H1 (cell line): ENCODE data around the gene NKG7. TPM values are rescaled to one million over a fixed set of nuclear protein-coding genes. Genes with fewer than 3 reads are reported as not detected.

Experiments used
- CTCF ChIA-PET: fragments of 300-600 bp; sonication (Branson Sonifier 250); formaldehyde crosslinking; loops from one replicate; lab custom pipeline; 2021; ENCODE audit not compliant: partially characterized antibody; lab: Charles Lee
- POLR2A ChIA-PET: fragments of 300-600 bp; sonication (Branson Sonifier 250); formaldehyde crosslinking; loops from one replicate; lab custom pipeline; 2021; ENCODE audit warnings: inconsistent platforms; ENCODE audit not compliant: partially characterized antibody; lab: Charles Lee
- DNase-seq, 2 experiments: peaks; one replicate each; pipeline versions ENCODE4 v3.0.0 to v3.0.0-alpha.2; 2010 to 2022; ENCODE audit warnings: low spot score in 2 of 2, low read depth in 1 of 2, mixed read lengths in 1 of 2
- FAIRE-seq: peaks from 2 replicates; lab custom pipeline; 2011; peaks lifted over from hg19 to GRCh38; lab: Jason Lieb, UNC
- H2AFZ ChIP-seq: 2 replicates; pipeline ENCODE4 v1.8.1; 2012; ENCODE audit warnings: low read length, inconsistent platforms
- H2AK5ac ChIP-seq: 2 replicates; pipeline ENCODE4 v1.6.1; 2013; ENCODE audit warnings: low read depth, low read length
- H2BK120ac ChIP-seq: replicated peaks from 2 replicates; pipeline ENCODE3; 2013; ENCODE audit warnings: low read depth, low read length, inconsistent platforms
- H2BK12ac ChIP-seq: 2 replicates; pipeline ENCODE4 v1.6.1; 2013; ENCODE audit warnings: low read depth, low read length
- H2BK15ac ChIP-seq: 2 replicates; pipeline ENCODE4 v1.6.1; 2013; ENCODE audit warnings: low read length
- H2BK20ac ChIP-seq: 2 replicates; pipeline ENCODE4 v1.6.1; 2013; ENCODE audit warnings: low read length
- H2BK5ac ChIP-seq: 2 replicates; pipeline ENCODE4 v1.6.1; 2013; ENCODE audit warnings: low read depth, low read length
- H3K14ac ChIP-seq: 2 replicates; pipeline ENCODE4 v1.6.1; 2013; ENCODE audit warnings: inconsistent platforms; ENCODE audit not compliant: insufficient read length
- H3K18ac ChIP-seq: 2 replicates; pipeline ENCODE4 v1.6.1; 2013; ENCODE audit warnings: low read length; ENCODE audit errors: extremely low read depth
- H3K23ac ChIP-seq: 2 replicates; pipeline ENCODE4 v1.6.1; 2013; ENCODE audit warnings: inconsistent platforms; ENCODE audit not compliant: insufficient read length
- H3K23me2 ChIP-seq: 2 replicates; pipeline ENCODE4 v1.6.1; 2013; ENCODE audit warnings: low read depth, low read length
- H3K27ac ChIP-seq: 2 replicates; pipeline ENCODE4 v1.6.1; 2011; ENCODE audit warnings: low read depth, low read length, inconsistent platforms
- H3K27me3 ChIP-seq, 4 experiments: replicated peaks in 1 of 4; 1 replicate in 1 of 4; 2 replicates in 3 of 4; pipeline versions ENCODE4 v1.6.1 to v1.8.1; 2011 to 2013; ENCODE audit warnings: low read length in 3 of 4, mild to moderate bottlenecking in 3 of 4, inconsistent platforms in 2 of 4, mixed read lengths in 2 of 4, moderate library complexity in 1 of 4; ENCODE audit not compliant: control insufficient read depth in 3 of 4, insufficient read depth in 3 of 4; ENCODE audit errors: extremely low read depth in 1 of 4
- H3K36me3 ChIP-seq, 4 experiments: 2 replicates each; pipeline versions ENCODE4 v1.6.1 to v1.8.1; 2011 to 2013; ENCODE audit warnings: mild to moderate bottlenecking in 4 of 4, low read length in 3 of 4, moderate library complexity in 2 of 4, control low read depth in 1 of 4, inconsistent platforms in 1 of 4; ENCODE audit not compliant: insufficient read depth in 4 of 4, control insufficient read depth in 2 of 4
- H3K4ac ChIP-seq: replicated peaks from 2 replicates; pipeline ENCODE3; 2013; ENCODE audit warnings: low read length, low read depth, mixed read lengths, inconsistent platforms; ENCODE audit not compliant: insufficient read length
- H3K4me1 ChIP-seq, 4 experiments: replicated peaks in 1 of 4; 1 replicate in 1 of 4; 2 replicates in 3 of 4; pipeline versions ENCODE4 v1.6.1 to v1.8.1; 2011 to 2013; ENCODE audit warnings: low read length in 3 of 4, inconsistent platforms in 2 of 4, mixed read lengths in 1 of 4; ENCODE audit not compliant: insufficient read depth in 4 of 4, control insufficient read depth in 3 of 4
- H3K4me2 ChIP-seq, 2 experiments: 2 replicates each; pipeline versions ENCODE4 v1.6.1 to v1.8.1; 2011 to 2013; ENCODE audit warnings: low read depth in 2 of 2, low read length in 2 of 2, control low read depth in 1 of 2, inconsistent platforms in 1 of 2, mild to moderate bottlenecking in 1 of 2; ENCODE audit not compliant: insufficient read depth in 1 of 2
- H3K4me3 ChIP-seq, 4 experiments: fragments of 200-600, 300-600 bp in 1 of 4; sonication (generic), shearing (Covaris generic), sonication (Bioruptor Twin) in 1 of 4; 2 replicates each; pipeline versions ENCODE4 v1.5.1 to v1.8.1; 2011 to 2016; ENCODE audit warnings: low read length in 4 of 4, low read depth in 3 of 4, control low read depth in 2 of 4, inconsistent platforms in 2 of 4, mild to moderate bottlenecking in 2 of 4, mixed read lengths in 1 of 4, moderate library complexity in 1 of 4; ENCODE audit not compliant: insufficient read depth in 2 of 4; ENCODE audit errors: extremely low read depth in 1 of 4
- H3K56ac ChIP-seq: replicated peaks from 2 replicates; pipeline ENCODE3; 2013; ENCODE audit warnings: low read depth, mild to moderate bottlenecking, mixed read lengths, low read length, inconsistent platforms; ENCODE audit not compliant: insufficient read length
- H3K79me1 ChIP-seq: 2 replicates; pipeline ENCODE4 v1.6.1; 2013; ENCODE audit warnings: low read depth, low read length, control low read depth
- H3K79me2 ChIP-seq, 2 experiments: 2 replicates each; pipeline versions ENCODE4 v1.6.1 to v1.8.1; 2012 to 2013; ENCODE audit warnings: low read length in 2 of 2, mild to moderate bottlenecking in 2 of 2, inconsistent platforms in 1 of 2; ENCODE audit not compliant: insufficient read depth in 2 of 2, control insufficient read depth in 1 of 2
- H3K9ac ChIP-seq, 4 experiments: replicated peaks in 1 of 4; 1 replicate in 1 of 4; 2 replicates in 3 of 4; pipeline versions ENCODE4 v1.6.1 to v1.8.1; 2011 to 2013; ENCODE audit warnings: low read depth in 3 of 4, low read length in 3 of 4, control low read depth in 2 of 4, mild to moderate bottlenecking in 2 of 4, moderate library complexity in 2 of 4, inconsistent platforms in 1 of 4; ENCODE audit errors: extremely low read depth in 1 of 4
- H3K9me3 ChIP-seq, 2 experiments: 2 replicates each; pipeline versions ENCODE4 v1.6.1 to v1.8.1; 2012 to 2013; ENCODE audit warnings: mild to moderate bottlenecking in 2 of 2, moderate library complexity in 2 of 2, control low read depth in 1 of 2, inconsistent platforms in 1 of 2, low read depth in 1 of 2, low read length in 1 of 2, mixed read lengths in 1 of 2; ENCODE audit not compliant: insufficient read depth in 2 of 2
- H4K20me1 ChIP-seq, 2 experiments: replicated peaks in 1 of 2; 2 replicates each; pipeline versions ENCODE3 to v1.8.1; 2011 to 2013; ENCODE audit warnings: inconsistent platforms in 2 of 2, low read length in 2 of 2, mild to moderate bottlenecking in 1 of 2; ENCODE audit not compliant: insufficient read depth in 2 of 2, control insufficient read depth in 1 of 2
- H4K5ac ChIP-seq: 2 replicates; pipeline ENCODE4 v1.6.1; 2013; ENCODE audit warnings: low read length, low read depth, mixed read lengths, inconsistent platforms; ENCODE audit not compliant: insufficient read length
- H4K8ac ChIP-seq: 2 replicates; pipeline ENCODE4 v1.8.0; 2013; ENCODE audit warnings: mild to moderate bottlenecking, moderate library complexity, low read length, inconsistent platforms; ENCODE audit not compliant: insufficient read depth; ENCODE audit errors: extremely low read depth
- H4K91ac ChIP-seq: replicated peaks from 2 replicates; pipeline ENCODE3; 2013; ENCODE audit warnings: low read length, mixed read lengths, inconsistent platforms; ENCODE audit not compliant: insufficient read length
- EP300 ChIP-seq, 2 experiments: IDR thresholded peaks; 1 replicate in 1 of 2; 2 replicates in 1 of 2; pipeline ENCODE4 v1.6.1; 2011 to 2012; ENCODE audit warnings: low read depth in 2 of 2, low read length in 2 of 2, mild to moderate bottlenecking in 2 of 2, borderline replicate concordance in 1 of 2, inconsistent platforms in 1 of 2, moderate library complexity in 1 of 2
- SP4 ChIP-seq: IDR thresholded peaks from 2 replicates; pipeline ENCODE4 v1.6.1; 2012; ENCODE audit warnings: low read length, inconsistent platforms
- WGBS, 2 experiments: shearing (Covaris generic) in 1 of 2; methylation state at CpG; one replicate each; pipeline versions ENCODE4 v1.1.6 to v1.1.7; 2013 to 2015; ENCODE audit warnings: low lambda C conversion rate in 2 of 2, mixed read lengths in 2 of 2, inconsistent platforms in 1 of 2, low coverage in 1 of 2, missing lambda C conversion rate in 1 of 2; ENCODE audit not compliant: insufficient replicate concordance in 2 of 2, insufficient coverage in 1 of 2, insufficient read length in 1 of 2; ENCODE audit errors: extremely low coverage in 1 of 2, missing lambda C conversion rate in 1 of 2; 5-methylcytosine and 5-hydroxymethylcytosine counted together
- polyA plus RNA-seq, 7 experiments: library from polyadenylated mRNA; depleted of rRNA in 3 of 7; stranded (reverse) in 5 of 7; unstranded in 2 of 7; fragments of >200 nt in 5 of 7; fragments of 200-250 nt in 2 of 7; gene quantifications; 1 replicate in 5 of 7; 2 replicates in 1 of 7; 4 replicates in 1 of 7; pipeline versions ENCODE4 v1.2.1 to v1.2.3, GENCODE V29; 2011 to 2013; ENCODE audit warnings: missing spikeins in 2 of 7, mixed read lengths in 2 of 7
- total RNA-seq: library from RNA; stranded (reverse); fragmentation: NEBNext Ultra II Directional; extraction: Animal tissue kit (Norgen Biotek cat#: 25700); gene quantifications from 2 replicates; pipeline ENCODE4 v1.2.1, GENCODE V29; 2021

The NKG7 gene
- total and polyA plus RNA-seq, 2 of the 8 experiments (the other 6 are each of a cell fraction or from before 2014, with no cell fraction given): not detected

DNA sequence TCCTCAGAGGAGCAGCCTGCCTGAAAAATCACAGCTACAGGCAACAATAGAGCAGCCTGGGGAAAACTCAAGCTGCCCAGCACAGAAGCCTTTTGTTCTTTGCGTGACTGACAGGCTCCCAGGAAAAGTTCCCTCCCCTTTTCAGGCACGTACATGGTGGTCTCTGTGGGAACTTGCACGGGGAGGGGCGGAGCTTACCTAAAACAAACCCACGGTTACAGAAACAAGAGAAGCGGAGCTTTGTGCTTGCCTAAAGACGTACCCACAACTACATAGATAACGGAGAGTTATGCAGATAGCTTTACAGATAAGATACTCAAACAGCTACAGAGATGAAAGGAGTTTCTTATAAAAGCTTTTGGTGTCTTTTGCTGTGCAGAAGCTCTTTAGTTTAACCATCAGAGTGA lies 17.7 kb downstream of the NKG7 start:
- no peak overlapping the region for H2AFZ ChIP-seq
- no peak overlapping the region for H4K5ac ChIP-seq
- H2BK120ac ChIP-seq: no peak overlapping the region
- no peaks in the 10 kb centered on the region for H3K27me3 ChIP-seq
- no peak overlapping the region; the same call in 1 of the 2 replicates for H3K18ac ChIP-seq
- no peak overlapping the region for H4K8ac ChIP-seq
- FAIRE-seq (no peak), DNase-seq (peak in 1 of 2 experiments; percentile 55)
- 25% methylated on average over 8 of the region's 8 CpGs; no CpG with 5 or more reads in 1 of the 2 experiments for WGBS, 2 experiments
- H3K36me3 ChIP-seq: no peaks in the 10 kb centered on the region
- H4K91ac ChIP-seq: no peak overlapping the region
- no peaks in the 10 kb centered on the region for H3K79me2 ChIP-seq
- 0 out of 2 replicates have a peak, but pooled peaks have one; percentile 51 for TF ChIP-seq SP4
- TF ChIP-seq EP300 (IDR thresholded peaks at IDR 0.05; ENCODE audit: borderline replicate concordance in 1 of 2, low read depth in 2 of 2, low read length in 2 of 2): no peak
- H3K4ac ChIP-seq: no peak overlapping the region
- H3K14ac ChIP-seq: no peak overlapping the region
- H3K4me2 ChIP-seq: peak overlapping the region; percentile 24 to 37; a peak in 2 of 4 replicates
- no peak overlapping the region for H2BK12ac ChIP-seq
- no peaks in the 10 kb centered on the region for H3K79me1 ChIP-seq
- no peak overlapping the region for H3K23ac ChIP-seq
- no peaks in the 10 kb centered on the region for H3K9me3 ChIP-seq
- no peak overlapping the region for H2BK5ac ChIP-seq
- no peak overlapping the region for H3K56ac ChIP-seq
- H3K4me1 ChIP-seq: peaks cover 3 to 9% (median 7%) of the 10 kb centered on the region in 4 experiments
- H2BK15ac ChIP-seq: no peak overlapping the region
- no peak overlapping the region for H2AK5ac ChIP-seq
- no peak overlapping the region for H3K27ac ChIP-seq
- CTCF ChIA-PET: interaction anchor here (0.6 to 1.2 kb wide), 5 partner anchors 13 to 86 kb away, joined by 3 to 4 read pairs (median 3); partner anchors contain the start of gene VSIG10L
- H3K9ac ChIP-seq: no peak overlapping the region
- POLR2A ChIA-PET: interaction anchor here (0.7 to 1.5 kb wide), 5 partner anchors 11 to 41 kb away, joined by 3 to 9 read pairs (median 4); partner anchors contain the start of gene VSIG10L
- H4K20me1 ChIP-seq: no peaks in the 10 kb centered on the region
- no peaks in the 10 kb centered on the region for H3K23me2 ChIP-seq
- no peak overlapping the region for H2BK20ac ChIP-seq
- no peak overlapping the region; a peak in 1 of 8 replicates for H3K4me3 ChIP-seq
